GM21360 (cell line): ENCODE results near the gene GMDS.

Experiments used
- ATAC-seq: cut with Tn5 transposase; IDR thresholded peaks from one replicate; pipeline ENCODE4 v1.9.1; 2021; ENCODE audit warnings: mild to moderate bottlenecking, moderate library complexity; ENCODE audit not compliant: unreplicated experiment

The GMDS gene

GRCh38 chr6:2209226-2209809 is 36.1 kb downstream of the GMDS start:
- ATAC-seq = no peak

- ATAC-seq = no peak
Observed at GRCh38 chr6:2208468-2208867, 36.9 kb downstream of the GMDS start.

DNA sequence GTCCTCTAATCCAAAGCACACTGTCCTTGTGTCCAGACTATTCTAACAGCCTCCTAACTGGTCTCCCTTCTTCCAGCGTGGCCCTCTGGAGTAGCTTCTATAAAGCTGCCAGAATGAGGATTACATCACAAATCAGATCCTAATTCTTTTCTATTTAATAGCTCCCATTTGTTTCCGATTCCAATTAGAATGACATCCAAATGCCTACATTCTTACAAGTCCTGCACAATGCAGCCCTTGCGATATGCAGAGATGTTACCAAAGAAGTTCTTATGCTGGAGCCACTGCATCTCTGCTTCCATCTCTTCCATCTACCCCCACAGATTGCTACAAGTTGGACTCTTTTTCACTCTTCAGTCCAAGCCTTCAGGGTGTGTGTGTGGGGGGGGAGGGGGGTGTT is 40.0 kb downstream of the GMDS start:
- ATAC-seq = no peak

GRCh38 chr6:2204272-2204671 is 41.1 kb downstream of the GMDS start:
- no peak for ATAC-seq

DNA sequence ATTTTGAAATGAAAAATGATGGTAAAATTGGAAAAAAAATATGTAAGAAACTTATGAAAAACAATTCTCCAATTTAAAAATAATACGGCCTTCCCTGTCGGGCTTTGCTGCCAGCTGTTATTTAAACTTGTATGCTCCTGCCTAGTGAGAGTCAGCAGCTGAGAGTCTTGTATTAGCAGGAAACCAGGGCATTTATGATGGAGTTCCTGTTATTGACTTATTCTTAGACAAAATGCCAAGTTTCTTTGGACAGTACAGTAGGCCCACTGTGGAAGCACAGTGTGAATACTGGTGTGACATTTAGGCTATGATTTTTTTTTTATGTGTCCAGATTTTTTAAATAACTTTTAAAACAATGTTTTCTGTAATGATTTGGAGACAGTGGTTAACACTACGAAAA is 42.1 kb downstream of the GMDS start:
- no peak for ATAC-seq

DNA sequence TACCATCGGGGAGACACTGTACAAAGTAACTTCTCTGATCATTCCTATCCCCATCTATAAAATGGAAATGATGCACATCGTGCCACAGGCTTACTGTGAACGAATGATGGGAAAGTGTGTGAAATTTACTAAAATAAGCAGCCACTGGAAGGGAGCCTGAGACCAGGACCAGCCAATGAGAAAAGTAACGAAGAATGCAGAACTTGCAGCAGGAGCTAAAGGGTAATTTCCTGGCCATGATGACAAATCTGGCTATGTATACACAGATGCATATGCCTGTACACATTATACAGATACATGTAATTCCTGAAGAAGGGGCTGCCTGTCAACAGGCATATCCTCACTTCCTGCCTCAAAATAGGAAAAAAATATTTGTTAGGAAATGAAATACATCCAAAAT is 47.4 kb downstream of the GMDS start:
- no peak for ATAC-seq

- ATAC-seq = no peak
Observed at GRCh38 chr6:2197177-2197671, 48.2 kb downstream of the GMDS start.

GRCh38 chr6:2196079-2196679 is 49.2 kb downstream of the GMDS start:
- ATAC-seq = no peak

DNA sequence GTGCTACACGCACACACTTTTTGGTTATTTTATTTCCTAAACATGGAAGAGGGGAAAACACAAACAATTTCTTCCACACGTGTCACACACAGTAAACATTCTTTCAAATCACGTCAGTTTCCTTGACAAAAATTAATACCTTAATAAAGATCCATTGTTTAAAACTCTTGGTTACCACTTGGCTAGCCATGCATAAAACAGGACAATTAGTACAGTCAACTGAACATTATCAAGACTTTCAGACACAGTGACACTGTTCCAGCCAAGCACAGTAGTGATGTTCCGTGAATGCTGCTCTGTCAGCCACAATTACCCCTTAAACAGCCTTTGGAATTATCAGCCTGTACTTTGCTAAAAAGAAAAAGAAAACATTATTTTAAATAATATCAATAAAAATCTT is 50.8 kb downstream of the GMDS start:
- ATAC-seq = no peak

GRCh38 chr6:2193931-2194330 is 51.5 kb downstream of the GMDS start:
- ATAC-seq = no peak

GRCh38 chr6:2192976-2193375 is 52.4 kb downstream of the GMDS start:
- ATAC-seq = no peak

- no peak for ATAC-seq
Observed at GRCh38 chr6:2191390-2191740, 54.0 kb downstream of the GMDS start.

DNA sequence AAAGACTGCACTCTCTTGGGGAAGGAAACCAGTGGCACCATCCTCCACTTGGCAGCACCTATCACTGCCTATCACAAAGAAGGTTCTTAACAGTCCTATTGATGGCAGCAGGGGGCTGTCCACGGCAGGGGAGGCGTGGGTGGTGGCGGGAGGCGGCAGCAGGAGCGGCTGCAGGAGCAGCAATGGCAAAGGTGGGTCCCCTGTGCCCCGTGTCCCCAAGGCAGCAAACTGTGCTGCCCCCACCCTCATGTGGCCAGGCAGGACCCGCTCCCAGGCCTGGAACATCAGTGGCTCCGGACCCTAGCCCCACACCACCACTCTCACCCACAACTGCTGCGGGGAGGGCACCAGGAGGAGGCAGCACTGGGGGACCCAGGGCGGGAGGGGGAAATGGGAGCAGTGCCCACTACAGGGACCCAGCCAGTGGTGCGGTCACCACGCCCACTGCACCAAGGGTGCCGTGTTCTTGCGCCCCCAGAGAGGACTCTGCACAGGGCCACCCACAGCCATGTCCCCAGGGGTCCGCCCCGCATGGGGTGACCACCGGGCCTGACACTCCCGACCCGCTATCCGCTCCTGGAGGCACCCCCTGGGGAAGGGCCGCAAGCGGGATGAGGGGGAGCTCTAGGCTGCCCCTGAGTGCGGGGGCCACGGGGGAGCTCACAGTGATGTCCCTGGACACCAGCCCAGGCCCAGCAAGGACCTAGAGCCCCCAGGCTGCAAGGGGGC is 54.6 kb downstream of the GMDS start:
- ATAC-seq = no peak

- no peak for ATAC-seq
Observed at GRCh38 chr6:2188856-2189384, 56.5 kb downstream of the GMDS start.

DNA sequence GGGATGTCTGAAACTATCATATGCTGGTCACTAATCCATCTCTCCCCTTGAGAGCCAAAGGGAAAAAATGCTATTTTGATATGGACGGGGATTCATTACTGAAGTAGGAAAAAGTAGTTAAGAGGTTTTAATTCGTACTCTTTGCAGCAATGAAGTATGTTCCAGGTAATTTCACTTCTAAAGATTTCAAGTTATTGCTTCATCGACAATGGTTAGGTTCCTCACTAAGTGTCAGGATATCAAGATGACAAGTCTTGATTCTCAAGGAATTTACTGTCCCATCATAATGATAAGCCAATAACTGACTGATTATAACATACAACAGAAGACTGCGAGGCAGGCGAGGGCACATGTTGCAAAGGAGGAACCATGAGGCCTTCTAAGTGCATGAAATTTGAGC is 57.0 kb downstream of the GMDS start:
- ATAC-seq = no peak

DNA sequence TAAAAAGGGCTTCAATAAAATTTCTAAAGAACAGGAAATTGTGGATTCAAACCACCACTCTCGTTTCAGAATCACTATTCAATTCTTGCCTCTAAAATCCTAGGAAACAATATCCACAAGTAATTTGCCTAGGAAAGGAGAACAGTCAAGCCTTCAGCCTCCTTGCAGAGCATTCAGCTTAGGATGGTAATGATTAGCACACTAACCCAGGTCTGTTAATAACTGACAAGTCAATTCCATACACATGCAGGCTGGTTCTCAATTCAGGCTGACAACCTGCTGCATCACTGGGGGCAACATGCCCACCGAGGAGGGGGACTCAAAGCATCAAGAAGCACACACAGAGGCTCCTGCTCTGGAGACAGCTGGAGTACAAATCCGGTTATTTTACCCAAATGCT is 57.6 kb downstream of the GMDS start:
- no peak for ATAC-seq

GRCh38 chr6:2186516-2186915 is 58.9 kb downstream of the GMDS start:
- peak; percentile 84 for ATAC-seq

- ATAC-seq = no peak
Observed at GRCh38 chr6:2185466-2185865, 59.9 kb downstream of the GMDS start.

DNA sequence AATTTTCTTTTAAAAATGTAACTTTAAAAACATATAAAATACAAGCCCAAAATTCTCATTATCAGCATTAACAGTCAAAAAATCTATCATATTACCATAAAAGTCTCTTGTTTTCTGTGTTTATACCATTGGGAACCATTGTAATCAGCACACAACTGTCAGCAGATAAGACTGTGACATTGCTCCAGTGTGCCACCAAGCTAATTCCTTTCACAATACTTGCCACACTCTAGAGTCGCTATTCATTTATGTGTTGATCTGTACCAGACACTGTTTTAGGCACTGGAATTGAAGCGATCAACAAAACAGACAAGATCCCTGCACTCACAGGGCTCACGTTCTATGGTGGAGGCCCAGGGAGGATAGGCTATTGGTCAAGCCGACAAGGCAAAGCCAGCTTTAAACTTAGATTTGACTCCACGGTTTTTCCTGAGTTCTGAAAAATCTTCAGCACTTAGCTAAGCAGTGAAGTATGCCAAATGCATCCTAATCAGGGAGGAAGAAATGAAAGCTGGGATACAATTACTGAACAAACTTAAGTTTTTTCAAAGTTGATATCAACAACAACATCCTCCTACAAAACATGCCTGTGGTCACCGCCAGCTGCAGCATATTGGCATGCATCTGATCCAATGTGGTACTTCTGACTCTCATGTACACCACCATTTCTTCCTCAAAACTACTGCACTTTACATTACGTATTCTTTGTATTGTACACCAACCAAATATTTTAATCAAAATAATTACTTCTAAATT is 60.5 kb downstream of the GMDS start:
- no peak for ATAC-seq

DNA sequence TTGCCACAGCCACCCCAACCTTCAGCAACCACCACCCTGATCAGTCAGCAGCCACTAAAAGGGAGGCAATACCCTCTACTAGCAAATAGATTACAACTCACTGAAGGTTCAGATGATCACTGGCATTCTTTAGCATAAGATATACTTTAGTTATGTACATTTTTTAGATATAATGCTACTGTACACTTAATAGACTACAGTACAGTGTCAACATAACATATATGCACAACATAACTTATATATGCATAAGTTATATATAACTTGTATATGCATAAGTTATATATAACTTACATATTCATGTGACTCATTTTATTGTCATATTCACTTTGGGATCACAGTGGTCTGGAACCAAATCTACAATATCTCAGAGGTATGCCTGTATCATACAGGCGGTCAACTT is 61.7 kb downstream of the GMDS start:
- ATAC-seq = no peak

- ATAC-seq = no peak
Observed at GRCh38 chr6:2183246-2183645, 62.2 kb downstream of the GMDS start.
